Activated CD8-positive, alpha-beta memory T cell treated with anti-CD3 and anti-CD28 coated beads, Interleukin-2, amount 50 U/mL, for 1 hour (primary cell): Measurements from ENCODE around the gene GABBR1.
A peak's percentile ranks its signal among the peaks of the same experiment; 100 is the strongest.

Experiments
- DNase-seq: peaks from one replicate; pipeline ENCODE4 v3.0.0-alpha.2; 2020; ENCODE audit errors: extremely low read depth

Gene GABBR1

GRCh38 chr6:29620630-29621029 lies 12.4 kb downstream of the GABBR1 start:
- DNase-seq = no peak

GRCh38 chr6:29619578-29620160 lies 13.3 kb downstream of the GABBR1 start:
- no peak for DNase-seq

DNA sequence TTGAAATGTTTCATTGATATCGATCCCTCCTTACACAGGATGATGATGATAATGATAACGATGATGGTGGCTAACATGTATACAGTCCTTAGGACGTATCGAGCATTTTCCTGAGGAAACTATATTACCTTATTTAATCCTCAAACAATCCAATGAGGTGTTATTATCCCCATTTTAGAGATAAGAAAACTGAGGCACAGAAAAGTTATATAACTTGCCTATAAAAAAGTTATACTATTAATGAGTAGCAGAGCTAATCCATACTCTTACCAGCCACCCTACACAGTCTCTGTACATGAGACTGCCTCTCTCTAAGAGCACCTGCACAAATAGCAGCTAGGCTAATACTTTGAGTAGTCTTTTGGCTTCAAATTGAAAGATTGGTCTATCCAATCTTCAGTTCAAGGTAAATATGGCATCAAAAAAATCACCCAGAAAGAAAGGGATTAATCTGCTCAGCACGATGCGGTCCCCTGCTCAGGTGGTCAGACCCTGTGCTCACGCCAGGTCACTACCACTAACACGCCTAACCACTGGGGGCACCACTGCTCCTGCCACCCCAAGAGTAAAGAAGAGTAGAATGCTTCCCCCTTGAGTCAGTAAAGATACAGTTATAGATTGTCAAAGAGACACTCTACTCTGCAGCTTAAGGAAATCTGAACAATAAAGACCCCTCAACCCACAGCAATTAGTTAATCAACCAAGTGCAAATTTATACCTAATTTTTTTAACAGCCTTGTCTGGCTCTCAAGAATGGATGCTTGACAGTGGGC lies 15.0 kb downstream of the GABBR1 start:
- DNase-seq = no peak

- DNase-seq = no peak
These were observed 21.6 kb downstream of the GABBR1 start for GRCh38 chr6:29611426-29611825.

- no peak for DNase-seq
These were observed 22.4 kb downstream of the GABBR1 start for GRCh38 chr6:29610540-29610939.

DNA sequence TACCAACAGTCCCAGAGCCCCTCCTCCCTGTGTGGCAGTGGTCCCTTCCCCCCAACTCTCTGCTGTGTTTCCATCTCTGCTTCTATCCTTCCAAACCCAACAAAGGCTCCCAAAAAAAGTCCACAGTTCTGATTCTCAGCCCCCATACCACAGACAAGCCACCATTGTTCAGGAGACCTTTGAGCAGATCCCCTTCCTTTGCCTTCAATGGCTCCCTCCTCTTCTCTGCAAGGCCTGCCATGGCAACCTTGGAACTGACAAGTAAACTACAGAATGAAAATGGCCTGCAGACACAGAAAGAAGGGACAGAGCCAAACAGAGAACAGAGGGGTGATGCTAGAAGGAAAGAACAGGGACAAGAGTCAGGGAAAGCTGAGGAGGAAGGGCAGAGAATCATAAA lies 24.9 kb downstream of the GABBR1 start:
- DNase-seq = no peak

DNA sequence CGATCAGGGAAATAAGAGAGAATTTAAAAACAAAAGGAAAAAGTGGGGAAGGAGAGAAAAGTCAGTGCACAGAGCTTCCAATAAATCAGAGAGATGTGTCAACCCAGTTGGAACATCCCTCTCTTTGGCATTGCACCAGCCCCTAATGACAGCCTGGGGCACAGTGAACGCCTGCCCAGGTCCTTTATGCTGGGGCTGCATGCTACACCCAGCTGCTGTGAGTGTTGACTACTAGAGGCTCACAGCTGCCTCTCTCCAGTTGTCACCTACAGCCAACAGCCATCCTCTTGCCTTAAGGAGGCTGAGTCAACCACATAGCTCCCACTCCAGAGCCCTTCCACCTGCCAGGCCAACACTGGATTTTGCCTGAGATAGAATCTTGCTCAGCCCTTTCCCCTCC lies 29.1 kb downstream of the GABBR1 start:
- DNase-seq = no peak

GRCh38 chr6:29603456-29603855 lies 29.5 kb downstream of the GABBR1 start:
- DNase-seq = no peak

DNA sequence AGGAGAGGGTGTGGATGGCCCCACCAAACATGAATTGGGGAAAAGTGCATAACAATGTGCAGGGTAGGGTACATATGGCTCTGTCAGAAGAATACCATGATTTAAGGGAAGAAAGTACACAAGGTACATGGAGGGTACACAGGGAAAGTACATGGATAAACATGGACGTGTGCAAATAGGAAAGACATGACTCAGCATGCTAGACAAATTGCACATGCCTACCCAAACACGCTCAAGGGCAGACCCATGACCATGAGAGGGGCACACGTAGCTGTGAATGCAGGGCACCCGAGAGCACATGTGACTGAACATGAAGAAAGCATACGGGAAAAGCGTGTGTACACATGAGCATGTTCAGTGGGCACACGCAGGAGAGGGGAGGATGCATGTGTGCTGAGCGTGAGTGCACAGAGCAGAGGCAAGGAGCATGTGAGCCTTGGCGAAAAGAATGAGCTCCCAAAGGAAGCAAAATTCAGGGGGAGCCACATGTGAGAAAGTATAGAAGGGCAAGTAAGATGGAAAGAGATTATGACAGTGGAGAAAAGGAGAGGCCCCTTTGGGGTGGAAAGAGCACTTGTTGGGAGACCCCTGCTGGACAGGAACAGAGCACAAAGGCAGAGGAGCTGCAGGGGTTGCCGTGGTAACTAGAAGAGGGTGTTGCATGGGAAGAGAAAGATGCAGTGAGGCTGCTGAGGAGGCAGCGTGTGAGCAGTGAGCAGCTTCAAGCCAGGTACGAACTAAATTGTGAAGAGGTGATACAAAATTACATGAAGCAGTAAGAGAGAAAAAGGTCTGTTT lies 30.2 kb downstream of the GABBR1 start:
- no peak for DNase-seq

- no peak for DNase-seq
These were observed 34.7 kb downstream of the GABBR1 start for GRCh38 chr6:29598172-29598747.

GRCh38 chr6:29597184-29597583 lies 35.8 kb downstream of the GABBR1 start:
- DNase-seq = no peak

DNA sequence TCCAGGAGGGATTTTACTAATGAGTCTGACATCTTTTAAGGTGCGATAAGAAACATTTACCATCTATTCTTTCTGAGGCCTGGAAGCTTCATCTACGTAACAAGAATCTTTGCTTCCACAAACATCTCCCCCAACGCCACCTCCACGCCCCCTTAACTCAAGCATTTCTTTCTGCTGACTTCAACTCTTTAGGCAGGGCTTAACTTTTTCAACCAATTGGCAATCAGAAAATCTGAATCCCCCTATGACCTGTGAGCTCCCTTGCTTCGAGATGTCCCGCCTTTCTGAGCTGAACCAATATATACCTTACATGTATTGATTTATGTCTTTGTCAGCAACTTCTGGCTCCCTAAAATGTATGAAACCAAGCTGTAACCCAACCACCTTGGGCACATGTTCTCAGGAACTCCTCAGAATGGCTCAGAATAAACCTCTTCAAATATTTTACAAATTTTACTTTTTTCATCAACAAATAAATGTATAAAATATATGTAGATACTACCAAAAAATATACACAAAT lies 36.5 kb downstream of the GABBR1 start:
- no peak for DNase-seq

DNA sequence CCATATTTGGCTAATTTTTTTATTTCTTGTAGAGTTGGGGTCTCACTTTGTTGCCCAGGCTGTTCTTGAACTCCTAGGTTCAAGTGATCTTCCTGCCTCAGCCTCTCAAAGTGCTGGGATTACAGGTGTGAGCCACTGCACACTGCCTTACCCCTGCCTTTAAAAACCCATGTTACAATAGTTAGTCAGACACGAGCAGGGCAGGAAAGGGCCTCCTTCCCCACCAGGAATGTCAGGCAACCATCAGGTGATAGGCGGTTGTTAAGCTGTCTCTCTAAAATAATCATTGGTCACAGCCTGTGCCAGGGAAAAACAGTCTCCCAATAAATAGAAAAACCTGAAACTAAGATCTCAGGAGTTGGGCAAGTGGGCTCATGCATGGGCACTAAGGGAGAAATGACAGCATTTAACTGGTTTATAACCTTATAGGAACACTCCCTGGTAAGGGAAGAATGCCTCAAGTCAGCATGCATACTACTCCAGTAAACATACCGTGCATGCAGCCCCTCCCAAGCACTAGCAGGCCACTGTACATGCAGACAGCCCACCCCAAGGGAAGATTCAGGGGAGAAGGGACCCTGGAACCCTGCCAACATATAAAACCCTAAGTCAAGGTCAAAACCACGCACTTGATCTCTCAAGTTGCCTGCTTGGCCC lies 39.7 kb downstream of the GABBR1 start:
- DNase-seq = no peak

DNA sequence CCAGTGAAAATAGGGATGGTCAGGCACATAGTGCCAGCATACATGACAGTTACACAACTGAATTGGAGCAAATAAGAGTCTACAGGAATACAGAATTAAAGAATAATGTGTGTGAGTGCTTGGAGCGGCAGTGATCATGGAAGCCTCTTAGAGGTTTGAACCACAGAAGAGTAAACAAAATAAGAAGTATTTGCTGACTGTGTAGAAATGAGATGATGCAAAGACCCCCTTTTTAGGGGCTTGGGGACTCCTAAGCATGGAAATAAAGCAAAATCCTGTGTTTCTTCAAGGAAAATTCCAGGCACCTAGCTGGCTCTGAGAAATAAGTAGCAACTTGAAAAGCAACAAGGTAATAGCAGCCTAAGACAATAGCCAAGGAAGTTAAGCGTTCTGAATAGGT lies 41.3 kb downstream of the GABBR1 start:
- no peak for DNase-seq

GRCh38 chr6:29590218-29590808 lies 42.7 kb downstream of the GABBR1 start:
- no peak for DNase-seq

DNA sequence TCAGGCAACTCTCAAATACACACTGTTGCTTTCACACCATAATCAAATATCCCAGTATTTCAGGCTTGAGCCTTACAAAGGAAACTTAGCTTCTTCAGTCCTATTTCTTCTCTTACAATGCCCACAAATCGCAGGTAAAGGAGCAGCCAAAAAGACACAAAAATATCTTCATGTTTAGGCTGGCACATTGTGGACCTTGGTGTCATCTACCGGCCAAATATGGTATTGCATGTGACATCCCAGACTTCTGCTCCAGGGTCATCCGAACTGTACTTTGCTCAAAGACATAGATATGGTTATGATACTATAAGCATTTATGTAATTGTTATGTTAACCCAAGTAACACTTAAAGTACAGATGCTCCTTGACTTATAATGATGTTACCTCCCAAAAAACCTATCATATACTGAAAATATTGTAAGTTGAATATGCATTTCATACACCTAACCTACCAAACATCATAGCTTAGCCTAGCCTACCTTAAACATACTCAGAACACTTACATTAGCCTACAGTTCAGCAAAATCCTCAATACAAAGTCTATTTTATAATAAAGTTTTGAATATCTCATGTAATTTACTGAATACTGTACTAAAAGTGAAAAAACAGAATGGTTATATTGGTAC lies 43.4 kb downstream of the GABBR1 start:
- peak; percentile 10 for DNase-seq

- DNase-seq = no peak
These were observed 48.2 kb downstream of the GABBR1 start, which contains the start of gene OR2H2 for GRCh38 chr6:29584821-29585220. Gene OR2H2 (plus strand): TSS chr6:29585121. CDS start chr6:29587945, 2,824 bp downstream.

- DNase-seq = no peak
These were observed 55.4 kb downstream of the GABBR1 start for GRCh38 chr6:29577544-29577943.

DNA sequence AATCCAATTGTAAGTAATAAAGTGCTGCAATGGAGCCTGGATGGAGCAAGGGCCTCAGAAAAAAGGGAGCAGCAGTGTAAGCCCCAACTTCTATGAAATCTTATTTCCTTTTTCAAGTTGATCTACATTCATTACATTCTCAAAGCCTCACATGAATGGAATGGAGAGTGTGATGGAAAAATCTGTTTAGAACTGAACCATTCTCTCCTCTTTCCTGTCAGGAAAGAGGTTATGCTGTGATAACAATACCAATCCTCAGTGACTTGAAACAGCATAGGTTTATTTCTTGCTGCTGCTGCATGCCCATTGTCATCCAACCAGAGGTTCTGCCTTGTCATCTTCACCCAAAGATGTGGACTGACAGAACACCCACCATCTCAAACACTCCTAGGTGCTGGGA lies 56.9 kb downstream of the GABBR1 start:
- DNase-seq = no peak

GRCh38 chr6:29567991-29568390 lies 65.0 kb downstream of the GABBR1 start:
- no peak for DNase-seq

DNA sequence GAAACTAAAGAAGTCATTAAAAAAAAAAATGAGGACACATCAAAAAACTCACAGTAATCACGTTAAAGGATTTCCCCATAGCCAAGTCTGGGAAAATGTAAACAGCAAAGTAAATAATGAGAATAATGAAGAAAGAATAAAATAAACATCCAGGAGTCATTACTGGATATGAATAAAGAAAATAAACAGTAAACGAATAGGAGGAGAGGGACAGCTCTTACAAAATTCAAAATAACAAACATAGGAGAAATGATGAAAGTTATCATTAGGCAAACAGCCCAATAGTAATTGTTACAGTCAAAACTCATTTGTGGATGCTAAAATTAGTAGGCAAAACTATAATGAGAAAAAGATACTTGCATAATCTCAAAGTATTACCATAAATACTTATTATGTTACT lies 65.4 kb downstream of the GABBR1 start:
- no peak for DNase-seq
